DND-41 (cell line): Measurements from ENCODE around the gene UGT1A8.

Experiments used
- EZH2 ChIP-seq: IDR thresholded peaks from 3 replicates; pipeline ENCODE4 v1.6.1; 2012; ENCODE audit warnings: borderline replicate concordance, low read depth, mild to moderate bottlenecking, moderate library complexity, low read length, inconsistent platforms; ENCODE audit not compliant: severe bottlenecking
- TF ChIP-seq, protein P1 (sequence below): IDR thresholded peaks from 2 replicates; pipeline ENCODE4 v1.5.1; 2012; ENCODE audit warnings: borderline replicate concordance, low read length, moderate library complexity, mild to moderate bottlenecking; ENCODE audit not compliant: poor library complexity, severe bottlenecking; ENCODE audit errors: extremely low read depth

DNA sequence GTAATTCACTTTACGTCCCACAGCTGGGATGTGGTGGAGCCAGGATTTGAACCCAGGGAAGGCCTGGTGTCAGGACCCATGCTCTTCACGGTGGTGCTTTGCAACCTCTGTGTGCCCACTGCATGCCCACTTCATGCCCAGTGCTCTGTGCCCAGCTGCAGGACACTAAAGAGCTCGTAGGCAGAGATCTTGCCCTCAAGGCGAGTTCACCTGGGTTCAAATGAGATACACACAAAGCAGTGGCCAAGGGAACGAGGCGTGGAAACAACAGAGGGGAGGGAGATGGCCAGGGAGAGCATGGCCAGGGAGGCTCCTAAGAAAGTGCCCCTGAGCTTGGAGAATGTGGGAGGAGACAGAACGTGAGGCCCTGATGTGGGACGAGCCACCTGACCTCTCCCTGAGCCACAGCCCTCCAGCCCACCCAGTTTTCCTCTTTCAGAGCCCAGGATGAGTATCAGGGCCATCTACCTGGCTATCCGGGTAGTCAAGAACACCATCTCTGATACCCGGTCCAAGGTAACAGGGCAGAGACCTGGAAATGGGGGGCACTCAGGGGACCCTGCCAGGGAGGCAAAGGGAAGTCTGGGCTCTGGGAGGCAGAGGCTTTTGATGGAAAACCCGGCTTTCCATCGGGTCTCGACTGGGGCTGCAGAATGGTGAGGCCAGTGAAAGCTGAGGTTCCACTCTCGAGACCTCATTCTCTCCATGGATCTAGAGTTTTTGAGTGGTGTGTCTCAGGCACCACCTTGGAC lies 181.1 kb downstream of the UGT1A8 start:
- TF ChIP-seq, protein P1, sequence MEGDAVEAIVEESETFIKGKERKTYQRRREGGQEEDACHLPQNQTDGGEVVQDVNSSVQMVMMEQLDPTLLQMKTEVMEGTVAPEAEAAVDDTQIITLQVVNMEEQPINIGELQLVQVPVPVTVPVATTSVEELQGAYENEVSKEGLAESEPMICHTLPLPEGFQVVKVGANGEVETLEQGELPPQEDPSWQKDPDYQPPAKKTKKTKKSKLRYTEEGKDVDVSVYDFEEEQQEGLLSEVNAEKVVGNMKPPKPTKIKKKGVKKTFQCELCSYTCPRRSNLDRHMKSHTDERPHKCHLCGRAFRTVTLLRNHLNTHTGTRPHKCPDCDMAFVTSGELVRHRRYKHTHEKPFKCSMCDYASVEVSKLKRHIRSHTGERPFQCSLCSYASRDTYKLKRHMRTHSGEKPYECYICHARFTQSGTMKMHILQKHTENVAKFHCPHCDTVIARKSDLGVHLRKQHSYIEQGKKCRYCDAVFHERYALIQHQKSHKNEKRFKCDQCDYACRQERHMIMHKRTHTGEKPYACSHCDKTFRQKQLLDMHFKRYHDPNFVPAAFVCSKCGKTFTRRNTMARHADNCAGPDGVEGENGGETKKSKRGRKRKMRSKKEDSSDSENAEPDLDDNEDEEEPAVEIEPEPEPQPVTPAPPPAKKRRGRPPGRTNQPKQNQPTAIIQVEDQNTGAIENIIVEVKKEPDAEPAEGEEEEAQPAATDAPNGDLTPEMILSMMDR = no peak
- TF ChIP-seq EZH2 = no peak
